Measurements from ENCODE around the gene MAPK8IP1. TPM values are rescaled to one million over a fixed set of nuclear protein-coding genes. Genes with fewer than 3 reads are reported as not detected.
A peak's percentile ranks its signal among the peaks of the same experiment; 100 is the strongest.

MAPK8IP1 gene
- total RNA-seq, 6 experiments from 2014 or later: 1.7 to 6.2 (median 2.6) TPM

GRCh38 chr11:45926001-45926401 is 40.5 kb downstream of the MAPK8IP1 start:
- ATAC-seq: no peak
- Histone ChIP-seq H3K36me3 (no peaks in the 10 kb centered on the region), H3K27ac (no peak overlapping the region), H3K9me3 (no peaks in the 10 kb centered on the region), H3K4me3 (no peak overlapping the region), H3K4me1 (peaks cover 0 to 11% (median 0%) of the 10 kb centered on the region in 4 donors), H3K27me3 (no peaks in the 10 kb centered on the region)
- WGBS (ENCODE audit: insufficient coverage, low coverage, low lambda C conversion rate, missing lambda C conversion rate): 100% methylated on average over 1 of the region's 12 CpGs
- TF ChIP-seq POLR2A (IDR thresholded peaks at IDR 0.05): no peak
- intact Hi-C loops (cut with DNase I): no loop called here
- peak in 1 of 3 donors; percentile 40 for DNase-seq

GRCh38 chr11:45926536-45927331 is 41.3 kb downstream of the MAPK8IP1 start:
- TF ChIP-seq CTCF (IDR thresholded peaks at IDR 0.05) (no peak), POLR2A (IDR thresholded peaks at IDR 0.05) (no peak)
- intact Hi-C loops (cut with DNase I): no loop called here
- DNase-seq: peak in 1 of 3 donors; percentile 39
- no peak overlapping the region for H3K27ac ChIP-seq
- no peaks in the 10 kb centered on the region for H3K27me3 ChIP-seq
- no peak for ATAC-seq
- peaks cover 0 to 11% (median 0%) of the 10 kb centered on the region in 4 donors for H3K4me1 ChIP-seq
- H3K36me3 ChIP-seq: no peaks in the 10 kb centered on the region
- no peak overlapping the region for H3K4me3 ChIP-seq
- WGBS (ENCODE audit: insufficient coverage, low coverage, low lambda C conversion rate, missing lambda C conversion rate): 86% methylated on average over 4 of the region's 12 CpGs
- H3K9me3 ChIP-seq: no peaks in the 10 kb centered on the region

- WGBS (ENCODE audit: insufficient coverage, low coverage, low lambda C conversion rate, missing lambda C conversion rate): 71% methylated on average over 6 of the region's 15 CpGs
- DNase-seq (no peak), ATAC-seq (no peak)
- no peaks in the 10 kb centered on the region for H3K27me3 ChIP-seq
- no peaks in the 10 kb centered on the region for H3K9me3 ChIP-seq
- H3K36me3 ChIP-seq: no peaks in the 10 kb centered on the region
- TF ChIP-seq CTCF (IDR thresholded peaks at IDR 0.05): no peak
- H3K4me3 ChIP-seq: no peak overlapping the region
- H3K27ac ChIP-seq: no peak overlapping the region
- intact Hi-C loops (cut with DNase I): no loop called here
- peaks cover 0 to 7% (median 0%) of the 10 kb centered on the region in 4 donors for H3K4me1 ChIP-seq
Measured at GRCh38 chr11:45927332-45927683, 41.9 kb downstream of the MAPK8IP1 start.

- Histone ChIP-seq H3K4me1 (peaks cover 0 to 4% (median under 1%) of the 10 kb centered on the region in 4 donors), H3K4me3 (no peak overlapping the region), H3K9me3 (no peaks in the 10 kb centered on the region), H3K27ac (no peak overlapping the region), H3K36me3 (no peaks in the 10 kb centered on the region), H3K27me3 (no peaks in the 10 kb centered on the region)
- DNase-seq (peak in 1 of 3 donors; percentile 38), ATAC-seq (no peak)
- 100% methylated on average over 1 of the region's 27 CpGs for WGBS (ENCODE audit: insufficient coverage, low coverage, low lambda C conversion rate, missing lambda C conversion rate)
- TF ChIP-seq POLR2A (IDR thresholded peaks at IDR 0.05): no peak
- TF ChIP-seq CTCF (IDR thresholded peaks at IDR 0.05): no peak
- intact Hi-C loops (cut with DNase I): no loop called here
Measured at GRCh38 chr11:45927684-45928413, 42.4 kb downstream of the MAPK8IP1 start.
